GM12865 (cell line): ENCODE data around the gene CDK16.
"Not testable (repeated sequence)": the region's sequence is repeated elsewhere in the genome, so short reads cannot be mapped to it uniquely, and the experiment has no call there.

ENCODE experiments used
- DNase-seq: peaks from one replicate; pipeline ENCODE4 v3.0.0; 2010; ENCODE audit warnings: low read depth
- H3K4me3 ChIP-seq: 2 replicates; pipeline ENCODE4 v1.5.1; 2011; ENCODE audit warnings: mild to moderate bottlenecking, low read depth, low read length, control low read depth
- CTCF ChIP-seq: IDR thresholded peaks from 2 replicates; pipeline ENCODE4 v1.5.1; 2011; ENCODE audit warnings: low read length, control low read depth, low read depth, inconsistent platforms; ENCODE audit not compliant: insufficient read depth; ENCODE audit errors: missing control alignments

The CDK16 gene

GRCh38 chrX:47245156-47245555 lies 26.7 kb downstream of the CDK16 start:
- no peak overlapping the region for H3K4me3 ChIP-seq
- TF ChIP-seq CTCF, result no peak
- no peak for DNase-seq

GRCh38 chrX:47247206-47247998 lies 28.9 kb downstream of the CDK16 start:
- no peak overlapping the region for H3K4me3 ChIP-seq
- no peak for DNase-seq
- no peak for TF ChIP-seq CTCF

GRCh38 chrX:47247999-47248320 lies 29.5 kb downstream of the CDK16 start:
- no peak overlapping the region for H3K4me3 ChIP-seq
- no peak for DNase-seq

GRCh38 chrX:47248576-47248975 lies 30.1 kb downstream of the CDK16 start:
- no peak for TF ChIP-seq CTCF
- no peak for DNase-seq
- H3K4me3 ChIP-seq, result no peak overlapping the region

More at GRCh38 chrX:47247999-47248320, 29.5 kb downstream of the CDK16 start:
- TF ChIP-seq CTCF, result no peak

- H3K4me3 ChIP-seq, result no peak overlapping the region
- TF ChIP-seq CTCF, result no peak
- no peak for DNase-seq
Measured at GRCh38 chrX:47250017-47250347, 31.5 kb downstream of the CDK16 start.

GRCh38 chrX:47257620-47258019 lies 39.1 kb downstream of the CDK16 start:
- H3K4me3 ChIP-seq, DNase-seq: not testable (repeated sequence)

GRCh38 chrX:47264483-47265173 lies 46.1 kb downstream of the CDK16 start:
- DNase-seq, result no peak
- TF ChIP-seq CTCF, result no peak
- H3K4me3 ChIP-seq, result no peak overlapping the region
